Breast epithelium (tissue), 3 donors: ENCODE measurements around the gene DCK.

Experiments
- POLR2A ChIP-seq: fragments of 450-650 bp; IDR thresholded peaks from one replicate; pipeline ENCODE4 v1.6.1; 2016; ENCODE audit warnings: antibody characterized with exemption, mild to moderate bottlenecking, moderate library complexity
- POLR2AphosphoS5 ChIP-seq, 3 donors: sonication (generic); formaldehyde crosslinking; IDR thresholded peaks; one replicate each; pipeline ENCODE4 v1.6.1; 2017; ENCODE audit warnings: antibody characterized with exemption in 3 of 3
- TF ChIP-seq, protein P1 (sequence below), 3 donors: fragments of 450-650 bp; IDR thresholded peaks; one replicate each; pipeline ENCODE4 v1.5.1; 2016 to 2017; ENCODE audit warnings: antibody characterized with exemption in 3 of 3, mild to moderate bottlenecking in 3 of 3, moderate library complexity in 3 of 3

DNA sequence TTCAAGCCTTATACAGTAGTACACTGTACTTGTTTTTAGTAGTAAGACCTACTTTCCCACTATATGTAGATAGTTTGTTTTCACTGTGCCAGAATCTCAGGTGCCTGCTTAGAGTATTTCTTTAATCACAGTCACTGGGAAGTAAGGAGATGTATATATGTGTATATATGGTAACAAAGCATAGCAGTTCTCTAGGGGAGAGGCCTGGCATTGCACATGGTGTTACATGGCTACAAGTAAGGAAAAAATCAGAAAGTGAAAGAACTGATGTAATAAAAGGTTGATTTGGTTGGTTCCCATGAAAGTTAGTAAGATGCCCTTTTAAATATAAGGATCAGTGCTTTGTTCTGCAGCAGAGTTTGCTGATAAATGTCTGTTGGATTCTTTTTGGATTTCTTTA is 9.3 kb upstream of the DCK start:
- TF ChIP-seq POLR2A (no peak), POLR2AphosphoS5 (IDR thresholded peaks at IDR 0.05) (no peak)
- TF ChIP-seq, protein P1, sequence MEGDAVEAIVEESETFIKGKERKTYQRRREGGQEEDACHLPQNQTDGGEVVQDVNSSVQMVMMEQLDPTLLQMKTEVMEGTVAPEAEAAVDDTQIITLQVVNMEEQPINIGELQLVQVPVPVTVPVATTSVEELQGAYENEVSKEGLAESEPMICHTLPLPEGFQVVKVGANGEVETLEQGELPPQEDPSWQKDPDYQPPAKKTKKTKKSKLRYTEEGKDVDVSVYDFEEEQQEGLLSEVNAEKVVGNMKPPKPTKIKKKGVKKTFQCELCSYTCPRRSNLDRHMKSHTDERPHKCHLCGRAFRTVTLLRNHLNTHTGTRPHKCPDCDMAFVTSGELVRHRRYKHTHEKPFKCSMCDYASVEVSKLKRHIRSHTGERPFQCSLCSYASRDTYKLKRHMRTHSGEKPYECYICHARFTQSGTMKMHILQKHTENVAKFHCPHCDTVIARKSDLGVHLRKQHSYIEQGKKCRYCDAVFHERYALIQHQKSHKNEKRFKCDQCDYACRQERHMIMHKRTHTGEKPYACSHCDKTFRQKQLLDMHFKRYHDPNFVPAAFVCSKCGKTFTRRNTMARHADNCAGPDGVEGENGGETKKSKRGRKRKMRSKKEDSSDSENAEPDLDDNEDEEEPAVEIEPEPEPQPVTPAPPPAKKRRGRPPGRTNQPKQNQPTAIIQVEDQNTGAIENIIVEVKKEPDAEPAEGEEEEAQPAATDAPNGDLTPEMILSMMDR (IDR thresholded peaks at IDR 0.05), result no peak
